ENCODE results near the gene ABCC5.

DNA sequence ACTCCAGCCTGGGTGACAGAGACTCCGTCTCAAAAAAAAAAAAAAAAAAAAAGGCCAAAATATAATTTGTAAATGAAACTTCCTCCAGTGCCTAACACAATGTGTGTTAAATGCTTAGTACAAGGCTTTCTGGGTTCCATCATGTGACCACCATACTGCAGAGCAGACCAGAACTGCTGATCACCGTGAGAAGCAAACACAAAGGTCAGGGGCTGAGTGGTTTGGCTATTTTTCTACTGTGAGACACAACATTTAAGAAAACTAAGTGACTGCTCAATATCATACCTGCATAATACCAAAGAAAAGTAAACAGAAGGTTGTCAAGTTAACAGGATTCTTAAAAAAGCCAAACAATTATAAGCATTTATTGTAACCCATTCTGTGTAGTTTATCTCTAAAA, 13.2 kb downstream of the ABCC5 start:
- no peak for TF ChIP-seq ZNF138 (CRISPR knock-in tag; conservative IDR thresholded peaks at IDR 0.05)
- TF ChIP-seq, protein P1, sequence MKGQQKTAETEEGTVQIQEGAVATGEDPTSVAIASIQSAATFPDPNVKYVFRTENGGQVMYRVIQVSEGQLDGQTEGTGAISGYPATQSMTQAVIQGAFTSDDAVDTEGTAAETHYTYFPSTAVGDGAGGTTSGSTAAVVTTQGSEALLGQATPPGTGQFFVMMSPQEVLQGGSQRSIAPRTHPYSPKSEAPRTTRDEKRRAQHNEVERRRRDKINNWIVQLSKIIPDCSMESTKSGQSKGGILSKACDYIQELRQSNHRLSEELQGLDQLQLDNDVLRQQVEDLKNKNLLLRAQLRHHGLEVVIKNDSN (CRISPR knock-in tag; IDR thresholded peaks at IDR 0.05), result no peak

Data from WTC11 (cell line).